HUES6 (cell line): ENCODE results near the gene DNAJC5G.

Experiments used
- H3K27ac ChIP-seq: 2 replicates; pipeline ENCODE4 v1.7.0; 2013; ENCODE audit warnings: low read depth, mild to moderate bottlenecking, low read length, inconsistent platforms
- H3K27me3 ChIP-seq: 2 replicates; pipeline ENCODE4 v1.6.1; 2013; ENCODE audit warnings: low read length; ENCODE audit not compliant: control insufficient read depth, insufficient read depth
- H3K36me3 ChIP-seq: 2 replicates; pipeline ENCODE4 v1.6.1; 2013; ENCODE audit warnings: low read length; ENCODE audit not compliant: control insufficient read depth, insufficient read depth
- H3K4me1 ChIP-seq: 2 replicates; pipeline ENCODE4 v1.6.1; 2013; ENCODE audit warnings: low read length; ENCODE audit not compliant: control insufficient read depth, insufficient read depth
- H3K4me3 ChIP-seq: 2 replicates; pipeline ENCODE4 v1.5.1; 2013; ENCODE audit warnings: low read depth, low read length
- H3K9ac ChIP-seq: one replicate; pipeline ENCODE4 v1.6.1; 2013; ENCODE audit warnings: mild to moderate bottlenecking, low read length
- H3K9me3 ChIP-seq: 2 replicates; pipeline ENCODE4 v1.6.1; 2013; ENCODE audit warnings: low read depth, low read length; ENCODE audit not compliant: control insufficient read depth, insufficient read depth

The DNAJC5G gene

GRCh38 chr2:27324720-27325119, 49.5 kb downstream of the DNAJC5G start:
- Histone ChIP-seq H3K4me1 (peaks cover 15% of the 10 kb centered on the region), H3K9me3 (no peaks in the 10 kb centered on the region), H3K27me3 (no peaks in the 10 kb centered on the region), H3K9ac (no peak overlapping the region), H3K36me3 (peaks cover 38% of the 10 kb centered on the region), H3K4me3 (no peak overlapping the region), H3K27ac (no peak overlapping the region)
